GM06990 (cell line): ENCODE results near the gene COL9A3.

ENCODE experiments used
- DNase-seq: peaks from one replicate; pipeline ENCODE4 v3.0.0-alpha.2; 2011; ENCODE audit not compliant: insufficient read length; ENCODE audit errors: extremely low read depth
- H3K27me3 ChIP-seq: replicated peaks from 2 replicates; pipeline ENCODE4 v1.6.0; 2011; ENCODE audit warnings: low read length; ENCODE audit not compliant: control insufficient read depth, insufficient read depth
- H3K36me3 ChIP-seq: 2 replicates; pipeline ENCODE4 v1.5.1; 2011; ENCODE audit warnings: low read length; ENCODE audit not compliant: control insufficient read depth, insufficient read depth
- H3K4me3 ChIP-seq: replicated peaks from 2 replicates; pipeline ENCODE4 v1.5.1; 2011; ENCODE audit warnings: low read depth, mild to moderate bottlenecking, control low read depth, low read length
- TF ChIP-seq, protein P1 (sequence below): IDR thresholded peaks from 2 replicates; pipeline ENCODE4 v1.5.1; 2011; ENCODE audit warnings: low read length, control low read depth, mild to moderate bottlenecking, inconsistent platforms; ENCODE audit not compliant: insufficient read depth, poor library complexity, severe bottlenecking

COL9A3 gene

DNA sequence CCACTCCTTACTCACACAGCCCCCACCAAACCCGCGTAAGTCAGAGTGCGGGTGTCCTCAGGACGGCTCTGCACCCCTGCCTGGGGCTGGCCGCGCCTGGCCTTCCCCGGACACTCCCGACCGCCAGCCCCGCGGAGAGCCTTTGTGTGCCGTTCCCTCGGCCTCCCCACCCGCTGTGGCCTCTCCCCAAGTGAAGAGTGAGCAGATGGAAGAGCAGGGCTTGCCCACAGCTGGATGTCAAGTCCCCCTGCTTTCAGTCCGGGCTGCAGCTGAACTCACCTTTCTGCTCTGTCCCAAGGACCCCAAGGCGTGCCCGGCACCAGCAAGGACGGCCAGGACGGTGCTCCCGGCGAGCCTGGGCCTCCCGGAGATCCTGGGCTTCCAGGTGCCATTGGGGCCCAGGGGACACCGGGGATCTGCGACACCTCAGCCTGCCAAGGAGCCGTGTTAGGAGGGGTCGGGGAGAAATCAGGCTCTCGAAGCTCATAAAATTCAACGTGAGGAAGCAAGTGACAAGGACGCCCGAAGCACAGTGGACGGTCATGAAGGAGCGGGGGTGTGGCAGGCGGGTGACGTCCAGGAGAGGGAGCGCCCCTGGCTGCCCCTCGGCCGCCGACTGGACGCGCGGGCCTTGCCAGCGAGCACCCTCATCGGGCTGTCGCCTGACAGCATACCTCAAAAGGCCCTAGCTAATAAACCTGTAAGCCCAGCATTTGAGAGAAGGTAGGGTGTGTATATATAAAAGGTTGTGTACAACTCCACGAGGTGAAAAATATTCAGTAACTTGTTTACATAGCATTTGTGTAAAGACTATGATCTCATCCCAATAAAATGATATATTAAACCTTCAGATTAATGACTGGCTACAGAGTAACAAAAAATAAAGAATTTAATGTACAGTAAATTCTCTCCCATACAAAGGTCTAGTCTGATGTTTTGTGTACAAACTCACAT lies 23.7 kb downstream of the COL9A3 start:
- Histone ChIP-seq H3K4me3 (no peak overlapping the region), H3K27me3 (no peaks in the 10 kb centered on the region), H3K36me3 (no peaks in the 10 kb centered on the region)
- TF ChIP-seq, protein P1, sequence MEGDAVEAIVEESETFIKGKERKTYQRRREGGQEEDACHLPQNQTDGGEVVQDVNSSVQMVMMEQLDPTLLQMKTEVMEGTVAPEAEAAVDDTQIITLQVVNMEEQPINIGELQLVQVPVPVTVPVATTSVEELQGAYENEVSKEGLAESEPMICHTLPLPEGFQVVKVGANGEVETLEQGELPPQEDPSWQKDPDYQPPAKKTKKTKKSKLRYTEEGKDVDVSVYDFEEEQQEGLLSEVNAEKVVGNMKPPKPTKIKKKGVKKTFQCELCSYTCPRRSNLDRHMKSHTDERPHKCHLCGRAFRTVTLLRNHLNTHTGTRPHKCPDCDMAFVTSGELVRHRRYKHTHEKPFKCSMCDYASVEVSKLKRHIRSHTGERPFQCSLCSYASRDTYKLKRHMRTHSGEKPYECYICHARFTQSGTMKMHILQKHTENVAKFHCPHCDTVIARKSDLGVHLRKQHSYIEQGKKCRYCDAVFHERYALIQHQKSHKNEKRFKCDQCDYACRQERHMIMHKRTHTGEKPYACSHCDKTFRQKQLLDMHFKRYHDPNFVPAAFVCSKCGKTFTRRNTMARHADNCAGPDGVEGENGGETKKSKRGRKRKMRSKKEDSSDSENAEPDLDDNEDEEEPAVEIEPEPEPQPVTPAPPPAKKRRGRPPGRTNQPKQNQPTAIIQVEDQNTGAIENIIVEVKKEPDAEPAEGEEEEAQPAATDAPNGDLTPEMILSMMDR: no peak
- DNase-seq: no peak

- Histone ChIP-seq H3K36me3 (no peaks in the 10 kb centered on the region), H3K4me3 (no peak overlapping the region), H3K27me3 (no peaks in the 10 kb centered on the region)
- no peak for DNase-seq
- TF ChIP-seq, protein P1: no peak
These were observed 24.9 kb downstream of the COL9A3 start for GRCh38 chr20:62841705-62842212.

GRCh38 chr20:62843656-62844055 lies 26.8 kb downstream of the COL9A3 start:
- DNase-seq: no peak
- Histone ChIP-seq H3K36me3 (no peaks in the 10 kb centered on the region), H3K4me3 (no peak overlapping the region), H3K27me3 (no peaks in the 10 kb centered on the region)
- TF ChIP-seq, protein P1: no peak

DNA sequence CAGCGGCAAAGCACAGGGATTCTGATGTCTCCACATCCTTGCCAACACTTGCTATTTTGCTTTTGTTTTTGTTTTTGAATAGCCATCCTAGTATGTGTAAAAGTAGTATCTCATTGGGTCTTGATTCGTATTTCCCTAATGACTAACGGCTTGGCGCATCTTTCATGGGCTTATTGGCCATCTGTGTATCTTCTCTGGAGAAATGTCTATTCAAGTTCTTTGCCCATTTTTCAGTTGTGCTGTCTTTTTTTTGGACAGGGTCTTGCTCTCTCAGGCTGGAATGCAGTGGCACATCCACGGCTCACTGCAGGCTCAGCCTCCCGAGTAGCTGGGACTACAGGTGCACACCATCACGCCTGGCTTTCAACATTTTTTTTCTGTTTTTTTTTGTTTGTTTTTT lies 27.3 kb downstream of the COL9A3 start:
- TF ChIP-seq, protein P1: no peak
- Histone ChIP-seq H3K27me3 (no peaks in the 10 kb centered on the region), H3K36me3 (no peaks in the 10 kb centered on the region), H3K4me3 (no peak overlapping the region)
- DNase-seq: no peak

DNA sequence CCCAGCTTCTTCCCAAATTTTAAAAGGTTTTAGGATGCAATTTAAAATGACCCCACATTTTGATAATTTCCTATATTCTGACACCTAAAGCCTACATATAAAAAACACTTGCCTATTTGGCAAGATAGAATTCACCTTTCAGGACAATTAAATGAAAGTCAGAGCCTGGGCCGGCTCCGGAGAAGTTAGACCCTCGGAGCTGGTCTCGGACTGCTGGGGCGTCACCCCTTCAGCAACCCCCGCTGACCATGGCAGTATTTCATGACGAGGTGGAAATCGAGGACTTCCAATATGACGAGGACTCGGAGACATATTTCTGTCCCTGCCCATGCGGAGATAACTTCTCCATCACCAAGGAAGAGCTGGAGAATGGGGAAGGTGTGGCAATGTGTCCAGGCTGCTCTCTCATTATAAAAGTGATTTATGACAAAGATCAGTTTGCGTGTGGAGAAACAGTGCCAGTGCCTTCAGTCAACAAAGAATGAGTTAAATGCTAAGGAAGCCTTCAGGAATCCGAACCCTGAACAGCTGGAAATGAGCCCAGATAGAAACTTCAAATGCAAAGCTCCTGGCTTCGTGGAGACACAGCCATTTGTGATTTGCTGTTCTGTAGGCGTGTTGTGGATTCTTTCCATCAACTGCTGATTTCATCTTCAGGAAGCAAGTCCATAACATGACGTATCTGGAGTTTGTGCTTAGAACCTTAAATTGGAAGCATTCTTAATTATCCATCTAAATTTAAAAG lies 28.7 kb downstream of the COL9A3 start:
- Histone ChIP-seq H3K36me3 (no peaks in the 10 kb centered on the region), H3K4me3 (no peak overlapping the region), H3K27me3 (no peaks in the 10 kb centered on the region)
- no peak for DNase-seq
- TF ChIP-seq, protein P1: no peak
